Testis (tissue), 2 donors: Measurements from ENCODE around the gene PRRT3.

ENCODE experiments used
- POLR2A ChIP-seq: fragments of 450-650 bp; IDR thresholded peaks from one replicate; pipeline ENCODE4 v1.6.1; 2017; ENCODE audit warnings: antibody characterized with exemption, mild to moderate bottlenecking, moderate library complexity
- TF ChIP-seq, protein P1 (sequence below), 3 experiments: fragments of 450-650 bp in 2 of 3; fragments of 200-600 bp in 1 of 3; sonication (generic) in 1 of 3; IDR thresholded peaks; one replicate each; pipeline ENCODE4 v1.5.1; 2016 to 2019; ENCODE audit warnings: antibody characterized with exemption in 3 of 3, mild to moderate bottlenecking in 2 of 3, moderate library complexity in 1 of 3

DNA sequence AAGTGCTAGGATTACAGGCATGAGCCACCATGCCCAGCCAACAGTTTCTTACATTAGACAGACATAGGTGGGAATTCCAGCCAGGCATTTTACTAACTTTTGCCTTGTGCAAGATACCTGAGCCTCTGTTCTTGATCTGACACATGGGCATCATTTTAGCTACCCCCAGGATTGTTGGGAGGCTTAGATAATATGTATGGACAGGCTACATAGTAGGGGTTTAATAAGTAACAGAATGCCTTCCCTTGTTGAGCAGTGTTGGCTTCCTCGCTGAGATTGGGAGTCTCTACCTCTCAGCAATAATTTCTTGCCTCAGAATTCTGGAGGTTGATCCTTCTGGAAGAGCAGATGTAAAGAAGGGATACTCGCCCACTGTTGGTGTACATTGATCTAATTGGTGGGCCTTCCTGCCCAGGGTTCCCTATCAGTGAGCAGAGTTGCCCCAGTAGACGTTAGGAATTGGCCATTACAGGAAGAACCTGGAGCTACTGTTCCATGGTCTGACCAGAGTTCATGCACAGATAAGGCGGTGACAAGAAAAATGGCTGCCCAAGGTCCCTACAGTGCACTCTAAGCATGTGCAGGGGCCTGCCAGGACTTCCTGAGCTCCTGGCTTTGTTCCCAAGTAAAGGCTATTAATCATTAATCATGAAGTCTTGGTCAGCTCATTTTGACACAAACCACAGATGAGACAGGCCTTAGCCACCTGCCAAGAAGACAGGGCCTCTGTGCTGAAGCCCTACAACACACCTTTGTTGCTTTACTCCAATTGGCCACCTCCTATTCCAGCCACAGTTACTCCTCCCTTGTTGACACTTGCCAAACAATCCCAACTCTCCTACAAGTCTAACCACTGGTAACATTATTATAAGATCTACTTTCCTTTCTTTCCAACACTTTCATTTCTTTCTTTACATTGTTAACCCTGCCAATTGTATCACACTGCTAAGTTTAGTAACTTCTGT, 54.5 kb downstream of the PRRT3 start:
- TF ChIP-seq, protein P1, sequence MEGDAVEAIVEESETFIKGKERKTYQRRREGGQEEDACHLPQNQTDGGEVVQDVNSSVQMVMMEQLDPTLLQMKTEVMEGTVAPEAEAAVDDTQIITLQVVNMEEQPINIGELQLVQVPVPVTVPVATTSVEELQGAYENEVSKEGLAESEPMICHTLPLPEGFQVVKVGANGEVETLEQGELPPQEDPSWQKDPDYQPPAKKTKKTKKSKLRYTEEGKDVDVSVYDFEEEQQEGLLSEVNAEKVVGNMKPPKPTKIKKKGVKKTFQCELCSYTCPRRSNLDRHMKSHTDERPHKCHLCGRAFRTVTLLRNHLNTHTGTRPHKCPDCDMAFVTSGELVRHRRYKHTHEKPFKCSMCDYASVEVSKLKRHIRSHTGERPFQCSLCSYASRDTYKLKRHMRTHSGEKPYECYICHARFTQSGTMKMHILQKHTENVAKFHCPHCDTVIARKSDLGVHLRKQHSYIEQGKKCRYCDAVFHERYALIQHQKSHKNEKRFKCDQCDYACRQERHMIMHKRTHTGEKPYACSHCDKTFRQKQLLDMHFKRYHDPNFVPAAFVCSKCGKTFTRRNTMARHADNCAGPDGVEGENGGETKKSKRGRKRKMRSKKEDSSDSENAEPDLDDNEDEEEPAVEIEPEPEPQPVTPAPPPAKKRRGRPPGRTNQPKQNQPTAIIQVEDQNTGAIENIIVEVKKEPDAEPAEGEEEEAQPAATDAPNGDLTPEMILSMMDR (IDR thresholded peaks at IDR 0.05), result no peak
- TF ChIP-seq POLR2A, result no peak
